HG03460 (cell line): ENCODE measurements around the gene LXN.

Experiments used
- ATAC-seq: cut with Tn5 transposase; IDR thresholded peaks from one replicate; pipeline ENCODE4 v1.9.1; 2021; ENCODE audit not compliant: unreplicated experiment

The LXN gene

DNA sequence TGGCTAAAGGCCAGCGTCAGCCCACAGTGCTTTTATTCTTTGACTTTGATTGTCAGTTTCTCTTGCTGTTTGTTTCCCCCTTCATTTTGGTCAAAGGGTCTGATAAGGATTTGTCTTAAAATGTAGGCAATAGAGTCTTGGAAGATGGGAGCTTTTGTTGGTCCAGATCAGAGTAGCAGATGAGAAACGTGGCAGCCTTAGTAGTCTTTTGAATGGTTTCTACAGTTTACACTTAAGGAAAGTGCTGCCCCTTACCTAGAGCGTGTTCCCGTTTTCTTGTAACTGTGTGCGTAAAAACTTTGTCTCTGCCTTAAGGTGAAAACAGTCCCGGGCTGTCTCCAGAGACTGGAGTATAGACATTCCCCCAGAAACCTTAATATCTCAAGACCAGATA is 630 bp downstream of the LXN start:
- no peak for ATAC-seq

DNA sequence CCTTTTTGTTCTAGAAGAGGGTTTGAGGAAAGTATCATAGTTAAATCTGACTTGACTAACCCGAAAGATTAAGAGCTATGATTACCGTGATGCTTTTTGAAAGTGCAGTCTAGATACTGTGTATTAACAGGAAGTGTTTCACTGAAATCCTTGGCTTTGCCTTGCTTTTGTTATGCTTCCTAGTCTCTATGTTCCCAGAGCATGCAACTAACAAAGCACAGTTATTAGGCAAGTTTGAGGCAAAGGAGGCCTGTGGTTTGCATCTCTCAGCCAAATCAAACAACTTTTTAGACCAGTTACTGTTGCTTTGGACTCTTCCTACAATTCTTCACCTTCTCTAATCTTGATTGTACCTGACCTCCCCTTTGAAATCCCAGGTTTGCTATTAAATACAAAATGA is 3.9 kb downstream of the LXN start:
- ATAC-seq, result no peak

DNA sequence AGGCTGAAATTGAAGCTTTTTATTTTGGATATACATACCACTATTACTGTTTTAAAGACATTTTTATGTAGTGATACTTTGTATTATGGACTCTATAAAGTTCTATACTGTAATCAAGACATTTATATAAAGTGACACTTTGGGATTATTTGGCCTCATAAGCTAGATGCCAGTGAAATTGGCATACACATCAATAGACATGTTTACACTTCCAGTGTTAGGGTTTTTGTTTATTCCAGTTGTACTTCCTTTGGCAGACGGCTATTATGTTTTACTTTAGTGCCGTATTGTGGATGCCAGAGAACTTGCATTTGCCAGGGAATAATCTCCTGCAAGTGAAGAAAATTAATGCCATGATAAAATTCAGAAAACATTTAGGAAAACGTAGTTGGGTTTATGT is 6.0 kb downstream of the LXN start:
- no peak for ATAC-seq

DNA sequence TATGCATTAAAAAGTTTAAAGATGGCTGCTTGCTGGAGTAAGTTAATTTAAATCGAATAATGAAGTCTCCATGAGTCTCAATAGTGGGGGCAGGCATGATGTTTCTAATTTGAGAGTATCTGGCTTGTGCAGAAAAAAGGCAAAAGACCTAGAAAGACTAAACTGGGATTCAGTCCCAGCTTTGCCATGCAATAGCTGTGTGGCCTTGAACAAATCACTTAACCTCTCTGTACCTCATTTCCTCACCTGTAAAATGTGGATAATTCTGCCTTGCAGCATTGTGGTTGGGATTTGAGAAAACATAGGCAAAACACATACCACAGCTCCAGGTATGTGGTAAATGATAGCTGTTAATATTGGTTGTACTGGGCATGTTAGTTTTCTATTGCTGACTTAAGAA is 8.6 kb downstream of the LXN start:
- no peak for ATAC-seq

DNA sequence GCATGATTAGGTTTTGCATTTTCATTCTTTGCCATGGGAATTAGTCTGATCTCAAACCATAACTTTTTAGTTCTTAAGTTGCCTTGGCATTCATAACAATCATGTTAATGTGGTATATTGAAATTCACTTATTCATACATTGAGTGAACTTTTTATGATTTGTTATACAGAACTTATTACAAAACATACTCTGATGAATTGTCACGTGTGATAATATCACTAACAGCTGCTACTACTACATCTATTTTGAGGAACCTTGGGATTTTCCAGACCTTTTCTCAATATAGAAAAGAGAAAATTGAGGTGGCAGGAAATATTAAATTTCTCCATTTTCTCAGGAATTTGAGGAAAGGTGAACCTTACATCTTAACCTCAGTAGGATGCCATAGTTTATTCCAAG is 9.2 kb downstream of the LXN start:
- no peak for ATAC-seq

DNA sequence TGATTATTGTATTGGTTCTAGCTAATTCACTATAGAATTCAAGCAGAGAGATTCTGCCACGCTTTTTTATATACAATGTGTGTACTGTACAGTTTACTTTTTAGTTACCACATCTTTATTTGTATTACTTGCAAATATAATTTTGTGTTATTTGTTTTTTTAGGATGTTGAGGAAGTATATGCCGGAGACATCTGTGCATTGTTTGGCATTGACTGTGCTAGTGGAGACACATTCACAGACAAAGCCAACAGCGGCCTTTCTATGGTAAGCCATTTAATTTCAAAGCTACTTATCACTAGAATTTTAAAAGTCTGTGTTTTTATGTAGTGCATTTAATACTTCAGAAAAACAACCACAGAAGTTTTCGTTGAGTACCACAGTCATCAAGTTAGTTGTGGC is 11.7 kb downstream of the LXN start:
- no peak for ATAC-seq

DNA sequence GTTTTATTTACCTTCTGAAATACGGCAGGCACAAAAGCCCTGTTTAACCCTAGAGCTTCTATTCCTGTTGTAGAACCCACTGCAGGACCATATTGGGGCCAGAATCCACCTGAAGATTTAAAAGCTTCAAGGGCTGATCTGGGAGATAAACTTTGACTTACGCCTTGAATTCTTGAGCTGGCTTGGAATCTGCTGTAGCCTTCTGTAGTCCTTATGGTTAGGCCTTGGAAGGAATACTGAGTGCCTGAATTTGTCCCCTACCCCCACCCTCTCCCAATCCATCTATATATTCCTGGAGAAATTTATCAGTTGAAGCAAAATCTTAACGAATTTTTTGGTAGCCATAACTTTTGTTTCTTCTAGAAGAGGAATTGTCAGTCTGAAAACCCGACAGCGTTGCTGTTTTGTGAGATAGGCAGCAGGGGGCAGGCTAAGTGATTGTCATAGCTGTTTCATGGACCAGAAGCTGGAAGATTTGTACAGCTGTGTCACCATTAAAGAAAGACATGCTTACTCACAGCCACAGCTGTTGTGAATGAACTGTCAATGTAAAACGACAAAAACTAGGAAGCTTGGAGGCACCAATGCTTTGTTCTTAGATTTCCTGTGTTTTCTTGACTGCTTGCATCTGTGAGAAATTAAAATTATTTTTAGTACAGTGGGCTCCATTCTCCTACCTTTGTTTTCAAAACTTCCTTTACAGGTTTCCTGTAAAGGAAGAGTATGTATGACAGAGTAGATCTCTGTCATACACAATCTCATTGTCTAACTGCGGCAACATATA is 12.8 kb downstream of the LXN start:
- ATAC-seq, result peak; percentile 89

DNA sequence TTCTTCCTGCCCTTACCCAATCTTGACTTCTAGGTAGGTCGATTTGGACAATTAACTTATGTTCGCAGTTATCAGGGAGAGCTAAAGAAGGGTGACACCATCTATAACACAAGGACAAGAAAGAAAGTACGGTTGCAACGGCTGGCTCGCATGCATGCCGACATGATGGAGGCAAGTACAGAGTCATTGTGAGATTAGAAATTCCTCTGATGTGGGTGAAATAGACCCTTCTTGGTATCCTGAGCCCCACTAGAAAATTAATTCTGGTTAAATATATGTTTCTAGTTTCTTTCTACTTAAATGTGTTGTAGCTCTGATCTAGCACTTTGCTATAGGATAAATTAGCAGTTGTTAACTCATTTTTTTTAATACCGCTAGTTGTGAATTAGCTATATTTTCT is 13.6 kb downstream of the LXN start:
- no peak for ATAC-seq

DNA sequence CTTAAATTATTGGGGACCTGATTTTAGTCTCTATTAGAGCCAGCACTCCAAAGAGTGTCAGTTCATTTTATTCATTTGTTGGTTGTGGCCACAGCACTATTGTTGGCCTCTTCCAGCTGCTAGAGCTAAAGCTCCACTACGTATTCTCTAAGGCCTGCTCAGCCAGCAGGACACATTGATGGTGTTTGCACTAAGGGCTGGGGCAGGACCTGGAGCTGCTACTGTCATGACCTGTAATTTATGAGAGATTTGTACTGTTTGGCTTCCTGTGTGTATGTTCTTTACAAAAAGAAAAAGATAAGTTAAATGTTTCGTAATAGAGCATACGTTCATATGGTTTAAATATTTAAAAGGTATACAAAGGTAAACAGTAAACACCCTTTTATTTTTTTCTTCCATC is 20.0 kb downstream of the LXN start:
- ATAC-seq, result no peak

DNA sequence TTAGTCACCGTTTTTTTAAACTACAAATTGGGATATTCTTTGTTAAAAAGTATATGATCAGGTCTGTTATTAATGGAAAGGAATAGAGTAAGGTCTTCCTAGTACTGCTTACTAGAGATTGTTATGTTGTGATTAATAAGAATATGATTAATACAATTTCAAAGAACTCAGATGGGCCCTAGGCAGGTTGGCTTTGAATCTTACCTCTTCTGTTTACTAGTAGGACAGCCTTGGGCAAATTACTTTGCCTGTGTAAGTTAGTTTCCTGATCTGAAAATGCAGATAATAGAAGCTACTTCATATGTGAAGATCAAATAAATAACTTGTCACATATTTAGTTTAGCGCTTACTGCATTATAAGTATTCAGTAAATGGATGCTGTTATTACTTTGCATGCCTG is 21.3 kb downstream of the LXN start:
- no peak for ATAC-seq

DNA sequence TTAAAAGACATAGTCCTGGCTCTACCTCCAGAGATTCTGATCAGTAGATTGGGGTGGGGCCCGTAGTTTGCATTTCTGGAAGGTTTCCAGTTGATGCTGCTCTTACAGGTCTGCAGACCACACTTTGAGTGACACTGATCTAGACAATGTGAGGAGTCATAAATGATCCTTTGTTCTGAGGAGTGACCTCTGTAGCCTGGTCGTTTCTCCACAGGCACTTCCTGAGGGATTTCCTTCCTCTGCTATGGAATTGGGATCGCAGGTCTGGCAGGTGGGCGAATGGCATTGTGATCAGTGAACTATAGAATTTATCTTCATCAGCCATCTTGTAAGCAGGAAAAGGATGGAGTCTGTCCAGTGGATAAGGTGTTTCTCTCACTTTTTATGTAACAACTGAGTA is 22.7 kb downstream of the LXN start:
- no peak for ATAC-seq

DNA sequence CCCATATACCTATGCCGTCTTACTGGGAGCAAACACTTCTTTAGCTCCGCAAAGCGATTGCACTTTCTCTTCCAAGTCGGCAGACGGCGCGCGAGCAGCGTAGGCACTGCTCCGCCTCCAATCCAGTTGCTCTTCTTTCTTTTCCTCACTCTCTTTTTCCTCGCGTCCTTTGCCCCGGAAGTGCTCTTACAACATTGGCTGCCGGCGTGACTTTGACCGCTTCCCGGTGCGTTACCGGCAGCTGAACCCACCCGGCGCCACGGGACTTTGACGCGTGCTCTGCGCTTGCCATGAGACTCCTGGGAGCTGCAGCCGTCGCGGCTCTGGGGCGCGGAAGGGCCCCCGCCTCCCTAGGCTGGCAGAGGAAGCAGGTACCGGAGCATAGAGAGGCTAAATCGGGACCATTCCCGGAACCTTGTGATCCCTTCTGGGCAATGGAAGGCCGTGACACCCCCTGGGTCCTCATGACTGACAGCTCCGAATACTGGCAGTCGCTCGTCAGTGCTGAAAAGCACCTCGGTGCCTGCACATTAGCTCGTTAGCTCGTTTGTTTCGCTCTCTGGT is 28.0 kb downstream of the LXN start, which contains the start of gene GFM1:
TSS of gene GFM1 (plus strand) at position 183 of the 564 bp plus-strand sequence. CDS start at position 291, 108 bp downstream.
- peak; percentile 99 for ATAC-seq

DNA sequence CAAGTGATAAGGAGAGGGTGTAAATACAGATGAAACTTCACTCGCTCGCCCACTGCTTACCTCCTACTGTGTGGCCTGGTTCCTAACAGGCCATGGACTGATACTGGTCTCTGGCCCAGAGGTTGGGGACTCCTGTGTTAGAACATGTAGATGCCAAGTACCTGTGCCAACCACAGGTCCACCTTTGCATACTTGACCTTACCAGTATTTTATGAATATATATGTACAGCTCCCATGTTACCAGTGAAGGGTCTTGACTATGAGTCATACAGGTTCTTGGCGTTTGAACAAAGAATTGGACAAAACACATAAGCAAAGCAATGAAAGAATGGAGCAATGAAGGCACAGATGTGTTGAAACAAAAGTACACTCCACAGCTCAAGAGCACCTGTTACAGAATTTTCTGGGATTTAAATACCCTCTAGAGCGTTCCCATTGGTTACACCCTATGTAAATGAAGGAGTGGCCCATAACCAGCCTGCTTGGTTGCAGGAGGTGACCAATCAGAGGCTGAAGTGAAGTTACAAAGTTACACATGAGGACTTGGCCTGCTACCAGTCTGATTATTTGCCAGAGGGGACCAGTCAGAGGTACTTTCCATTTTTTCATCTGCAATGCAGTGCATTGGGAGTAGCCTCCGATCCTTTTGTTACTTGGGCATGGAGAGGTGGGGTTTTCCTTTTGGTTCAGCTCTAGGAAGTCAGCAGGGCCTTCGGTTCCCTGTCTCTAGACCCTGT is 29.8 kb downstream of the LXN start:
- no peak for ATAC-seq

DNA sequence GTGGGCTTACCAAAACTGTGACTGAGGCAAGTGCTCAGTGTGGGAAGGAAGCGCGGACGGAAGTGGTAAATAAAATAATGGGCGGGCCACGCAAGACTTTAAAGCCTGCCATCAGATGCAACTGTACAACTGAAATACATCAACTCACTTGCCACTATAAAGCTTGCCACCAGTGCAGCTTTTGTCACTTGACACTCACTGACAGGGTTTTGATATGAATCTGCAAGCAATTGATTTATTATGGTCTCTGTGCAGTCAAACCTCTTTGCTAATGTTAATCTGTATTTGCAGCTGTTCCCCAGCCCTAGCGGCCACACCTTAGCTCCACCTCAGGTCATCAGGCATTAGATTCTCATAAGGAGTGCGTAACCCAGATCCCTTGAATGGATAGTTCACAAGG is 30.4 kb downstream of the LXN start:
- no peak for ATAC-seq

DNA sequence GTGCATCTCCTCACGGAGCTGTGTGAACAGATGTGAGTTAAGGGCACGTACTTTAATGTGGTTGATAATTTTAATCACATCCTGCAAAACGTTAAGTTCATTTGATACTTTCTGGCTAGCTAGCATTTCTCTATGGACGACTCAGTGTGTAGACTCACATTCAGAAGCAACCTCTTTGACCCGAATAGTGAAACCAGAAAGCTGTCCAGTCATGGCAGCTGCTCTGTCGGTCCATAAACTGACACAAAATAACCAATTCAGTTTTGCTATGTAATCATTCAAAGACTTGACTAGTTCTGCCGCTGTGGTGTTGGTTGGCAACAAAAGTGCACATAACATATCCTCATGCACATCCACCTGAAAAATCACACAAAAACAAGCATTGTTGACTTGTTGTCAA is 31.8 kb downstream of the LXN start:
- no peak for ATAC-seq

DNA sequence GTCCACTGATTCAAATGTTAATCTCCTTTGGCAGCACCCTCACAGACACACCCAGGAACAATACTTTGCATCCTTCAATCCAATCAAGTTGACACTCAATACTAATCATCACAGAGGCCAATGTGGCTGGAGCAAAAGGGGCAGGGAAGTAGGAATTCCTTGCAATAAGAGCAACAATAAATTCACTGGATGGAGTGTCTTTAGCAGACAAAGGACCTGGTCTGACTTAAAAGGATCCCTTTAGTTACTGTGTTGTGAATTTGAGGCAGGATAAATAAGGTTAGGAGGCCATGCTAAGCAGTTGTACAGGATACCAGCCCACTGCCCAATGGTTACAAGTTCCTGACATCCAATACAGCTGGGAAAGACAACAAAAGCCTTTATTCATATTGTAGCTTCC is 40.5 kb downstream of the LXN start:
- no peak for ATAC-seq

DNA sequence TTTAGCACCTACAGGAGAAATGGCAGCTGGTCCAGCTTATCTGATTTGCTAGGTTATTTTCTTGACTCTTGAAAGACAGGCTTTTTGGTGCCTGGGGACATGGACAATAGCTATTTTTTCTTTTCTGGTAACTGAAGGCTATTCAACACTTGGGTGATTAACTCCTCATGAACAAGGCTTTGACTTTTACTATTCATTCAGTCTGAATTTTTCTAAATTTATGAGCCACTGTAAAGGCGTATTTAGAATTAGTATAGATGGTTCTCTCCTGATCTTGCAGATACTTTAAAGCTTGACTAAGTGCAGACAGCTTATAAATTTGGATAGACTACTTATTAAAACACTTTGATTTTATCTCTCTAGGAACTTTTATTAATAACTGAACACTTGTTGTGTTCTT is 46.6 kb downstream of the LXN start:
- ATAC-seq, result no peak

DNA sequence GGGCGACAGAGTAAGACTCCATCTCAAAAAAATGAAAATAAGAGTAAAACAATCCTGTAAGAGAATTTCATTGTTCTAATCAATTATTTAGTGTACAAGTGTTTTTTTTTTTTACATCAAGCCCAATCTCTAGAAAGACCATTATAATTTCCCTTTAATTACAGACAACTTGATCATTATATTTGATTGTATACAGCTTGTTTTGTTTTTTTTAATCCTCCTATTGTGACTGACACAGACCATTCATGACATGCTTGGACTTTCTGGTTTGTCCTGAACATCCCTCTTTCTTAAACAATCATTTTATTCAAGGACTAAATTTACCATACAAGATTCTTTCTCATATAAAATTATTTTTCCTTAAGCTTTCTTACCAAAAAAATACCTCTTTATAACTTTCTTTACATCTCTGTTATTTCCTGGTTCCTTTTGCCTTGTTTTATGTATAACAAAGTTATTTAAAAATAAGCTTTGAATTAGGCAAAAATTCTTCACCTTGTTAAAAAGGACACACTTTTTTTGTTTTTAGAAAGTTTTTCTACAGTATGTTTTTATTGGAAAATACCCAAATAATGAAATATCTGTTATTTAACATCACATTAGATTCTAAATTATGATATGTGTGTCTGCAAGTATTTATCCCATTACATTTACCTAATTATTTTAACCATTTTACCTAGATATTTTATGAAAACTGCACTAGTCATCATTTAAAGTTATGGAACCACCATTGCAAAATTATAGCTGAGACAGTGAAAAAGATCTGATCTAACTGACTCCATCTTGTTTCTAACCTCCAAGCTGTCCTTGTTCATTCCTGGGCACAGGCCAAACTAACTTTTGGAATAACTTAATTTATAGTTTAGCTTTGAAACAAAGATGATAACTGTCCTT is 54.2 kb downstream of the LXN start:
- no peak for ATAC-seq
